ENCODE data around the gene CHAT.

Gene CHAT

GRCh38 chr10:49613882-49614241 lies at the start of gene CHAT:
TSS of gene CHAT (plus strand) at chr10:49614037. CDS start at chr10:49614190, 153 bp downstream.
- Mint-ChIP-seq H3K4me1 (no peaks in the 10 kb centered on the region), H3K36me3 (ENCODE audit: low read depth) (peaks cover 7% of the 10 kb centered on the region), H3K4me3 (no peak within 1 kb of the TSS), H3K27ac (no peak within 1 kb of the TSS), H3K9me3 (no peaks in the 10 kb centered on the region), H3K27me3 (peaks cover 72% of the 10 kb centered on the region)
- no peak for DNase-seq
- ATAC-seq: no peak

GRCh38 chr10:49564461-49565009 lies 49.3 kb upstream of the CHAT start:
- no peak for DNase-seq
- H3K36me3 Mint-ChIP-seq (ENCODE audit: low read depth): no peaks in the 10 kb centered on the region
- H3K27ac Mint-ChIP-seq: no peak overlapping the region
- no peak for ATAC-seq
- peaks cover 22% of the 10 kb centered on the region for H3K4me1 Mint-ChIP-seq
- H3K27me3 Mint-ChIP-seq: peaks cover 16% of the 10 kb centered on the region
- H3K9me3 Mint-ChIP-seq: peaks cover 7% of the 10 kb centered on the region
- no peak overlapping the region for H3K4me3 Mint-ChIP-seq

GRCh38 chr10:49567810-49568209 lies 46.0 kb upstream of the CHAT start:
- ATAC-seq: no peak
- H3K9me3 Mint-ChIP-seq: peaks cover 7% of the 10 kb centered on the region
- H3K36me3 Mint-ChIP-seq (ENCODE audit: low read depth): no peaks in the 10 kb centered on the region
- peaks cover 13% of the 10 kb centered on the region for H3K27me3 Mint-ChIP-seq
- peak overlapping the region; percentile 75 for H3K27ac Mint-ChIP-seq
- peak overlapping the region; percentile 21 for H3K4me3 Mint-ChIP-seq
- H3K4me1 Mint-ChIP-seq: peaks cover 28% of the 10 kb centered on the region
- no peak for DNase-seq

GRCh38 chr10:49568235-49568634 lies 45.6 kb upstream of the CHAT start:
- ATAC-seq (peak; percentile 82), DNase-seq (no peak)
- Mint-ChIP-seq H3K4me1 (peaks cover 28% of the 10 kb centered on the region), H3K27ac (peak overlapping the region; percentile 75), H3K4me3 (peak overlapping the region; percentile 21), H3K36me3 (ENCODE audit: low read depth) (no peaks in the 10 kb centered on the region), H3K27me3 (peaks cover 13% of the 10 kb centered on the region), H3K9me3 (peaks cover 7% of the 10 kb centered on the region)

GRCh38 chr10:49569031-49569631 lies 44.7 kb upstream of the CHAT start:
- Mint-ChIP-seq H3K4me1 (peaks cover 28% of the 10 kb centered on the region), H3K4me3 (peak overlapping the region; percentile 21), H3K27ac (peak overlapping the region; percentile 75), H3K9me3 (peaks cover 7% of the 10 kb centered on the region), H3K36me3 (ENCODE audit: low read depth) (no peaks in the 10 kb centered on the region), H3K27me3 (peaks cover 13% of the 10 kb centered on the region)
- DNase-seq (no peak), ATAC-seq (peak; percentile 44)

- Mint-ChIP-seq H3K27me3 (peaks cover 6% of the 10 kb centered on the region), H3K4me3 (no peak overlapping the region), H3K36me3 (ENCODE audit: low read depth) (no peaks in the 10 kb centered on the region), H3K9me3 (peaks cover 7% of the 10 kb centered on the region), H3K4me1 (peaks cover 28% of the 10 kb centered on the region), H3K27ac (no peak overlapping the region)
- ATAC-seq (no peak), DNase-seq (no peak)
Observed at GRCh38 chr10:49571388-49571787, 42.4 kb upstream of the CHAT start.

- H3K27me3 Mint-ChIP-seq: no peaks in the 10 kb centered on the region
- DNase-seq (no peak), ATAC-seq (no peak)
- no peak overlapping the region for H3K27ac Mint-ChIP-seq
- H3K9me3 Mint-ChIP-seq: no peaks in the 10 kb centered on the region
- H3K4me3 Mint-ChIP-seq: no peak overlapping the region
- H3K36me3 Mint-ChIP-seq (ENCODE audit: low read depth): no peaks in the 10 kb centered on the region
- H3K4me1 Mint-ChIP-seq: peaks cover 24% of the 10 kb centered on the region
Observed at GRCh38 chr10:49572594-49573114, 41.2 kb upstream of the CHAT start.

GRCh38 chr10:49575489-49576072 lies 38.3 kb upstream of the CHAT start:
- H3K9me3 Mint-ChIP-seq: no peaks in the 10 kb centered on the region
- ATAC-seq (no peak), DNase-seq (no peak)
- H3K4me3 Mint-ChIP-seq: no peak overlapping the region
- H3K27ac Mint-ChIP-seq: no peak overlapping the region
- H3K4me1 Mint-ChIP-seq: no peaks in the 10 kb centered on the region
- peaks cover 5% of the 10 kb centered on the region for H3K27me3 Mint-ChIP-seq
- H3K36me3 Mint-ChIP-seq (ENCODE audit: low read depth): no peaks in the 10 kb centered on the region

- ATAC-seq (no peak), DNase-seq (no peak)
- Mint-ChIP-seq H3K27me3 (peaks cover 11% of the 10 kb centered on the region), H3K27ac (no peak overlapping the region), H3K36me3 (ENCODE audit: low read depth) (no peaks in the 10 kb centered on the region), H3K9me3 (no peaks in the 10 kb centered on the region), H3K4me1 (peaks cover 3% of the 10 kb centered on the region), H3K4me3 (no peak overlapping the region)
Observed at GRCh38 chr10:49577182-49577925, 36.5 kb upstream of the CHAT start.

- Mint-ChIP-seq H3K27ac (no peak overlapping the region), H3K27me3 (peaks cover 14% of the 10 kb centered on the region), H3K36me3 (ENCODE audit: low read depth) (no peaks in the 10 kb centered on the region), H3K9me3 (no peaks in the 10 kb centered on the region), H3K4me1 (peaks cover 3% of the 10 kb centered on the region), H3K4me3 (no peak overlapping the region)
- DNase-seq: no peak
- ATAC-seq: no peak
Observed at GRCh38 chr10:49578392-49578791, 35.4 kb upstream of the CHAT start.

GRCh38 chr10:49579621-49580020 lies 34.2 kb upstream of the CHAT start:
- Mint-ChIP-seq H3K4me3 (no peak overlapping the region), H3K27ac (no peak overlapping the region), H3K9me3 (no peaks in the 10 kb centered on the region), H3K36me3 (ENCODE audit: low read depth) (no peaks in the 10 kb centered on the region), H3K27me3 (peaks cover 18% of the 10 kb centered on the region), H3K4me1 (peaks cover 3% of the 10 kb centered on the region)
- DNase-seq: no peak
- ATAC-seq: no peak

- Mint-ChIP-seq H3K4me3 (no peak overlapping the region), H3K4me1 (peaks cover 3% of the 10 kb centered on the region), H3K27ac (no peak overlapping the region), H3K9me3 (no peaks in the 10 kb centered on the region), H3K36me3 (ENCODE audit: low read depth) (no peaks in the 10 kb centered on the region), H3K27me3 (peaks cover 18% of the 10 kb centered on the region)
- DNase-seq (no peak), ATAC-seq (no peak)
Observed at GRCh38 chr10:49585387-49585786, 28.4 kb upstream of the CHAT start.

GRCh38 chr10:49587981-49588380 lies 25.9 kb upstream of the CHAT start:
- no peak for ATAC-seq
- no peak overlapping the region for H3K27ac Mint-ChIP-seq
- H3K4me1 Mint-ChIP-seq: no peaks in the 10 kb centered on the region

GRCh38 chr10:49592726-49593563 lies 20.9 kb upstream of the CHAT start:
- ATAC-seq (peak; percentile 56), DNase-seq (peak; percentile 67)
- H3K4me1 Mint-ChIP-seq: peaks cover 1% of the 10 kb centered on the region
- peaks cover 24% of the 10 kb centered on the region for H3K27me3 Mint-ChIP-seq
- no peaks in the 10 kb centered on the region for H3K9me3 Mint-ChIP-seq
- no peak overlapping the region for H3K27ac Mint-ChIP-seq
- H3K4me3 Mint-ChIP-seq: no peak overlapping the region
- H3K36me3 Mint-ChIP-seq (ENCODE audit: low read depth): no peaks in the 10 kb centered on the region

More at GRCh38 chr10:49587981-49588380, 25.9 kb upstream of the CHAT start:
- DNase-seq: no peak
- Mint-ChIP-seq H3K36me3 (ENCODE audit: low read depth) (no peaks in the 10 kb centered on the region), H3K4me3 (no peak overlapping the region), H3K9me3 (no peaks in the 10 kb centered on the region), H3K27me3 (peaks cover 21% of the 10 kb centered on the region)
